Activated naive CD4-positive, alpha-beta T cell treated with anti-CD3 and anti-CD28 coated beads for 36 hours (primary cell): ENCODE data around the gene HYOU1. TPM values are rescaled to one million over a fixed set of nuclear protein-coding genes. Genes with fewer than 3 reads are reported as not detected.
"Not testable (repeated sequence)": the region's sequence is repeated elsewhere in the genome, so short reads cannot be mapped to it uniquely, and the experiment has no call there.

Experiments used
- CTCF ChIA-PET: fragments of 350-600 bp; sonication (Branson Sonifier 250); formaldehyde crosslinking; loops from one replicate; lab custom pipeline; 2021; ENCODE audit warnings: antibody characterized with exemption; lab: Charles Lee
- DNase-seq: peaks from one replicate; pipeline ENCODE4 v3.0.0-alpha.2; 2020
- H3K27ac Mint-ChIP-seq: one replicate; pipeline ENCODE4 v1.8.0; 2021; ENCODE audit warnings: mild to moderate bottlenecking, mixed read lengths
- H3K27me3 Mint-ChIP-seq: one replicate; pipeline ENCODE4 v1.8.0; 2021; ENCODE audit warnings: low read depth, mixed read lengths
- H3K36me3 Mint-ChIP-seq: one replicate; pipeline ENCODE4 v1.8.0; 2021; ENCODE audit warnings: low read depth, mixed read lengths
- H3K4me1 Mint-ChIP-seq: one replicate; pipeline ENCODE4 v1.8.0; 2021; ENCODE audit warnings: low read depth, mixed read lengths
- H3K4me3 Mint-ChIP-seq: one replicate; pipeline ENCODE4 v1.8.0; 2021; ENCODE audit warnings: mild to moderate bottlenecking, moderate library complexity, mixed read lengths
- H3K9me3 Mint-ChIP-seq: one replicate; pipeline ENCODE4 v1.8.0; 2021; ENCODE audit warnings: mixed read lengths
- intact Hi-C: fragments of 100-400 bp; cut with micrococcal nuclease; formaldehyde crosslinking; loops from one replicate; pipeline ENCODE4 v1.15.1; 2023
- total RNA-seq, 2 experiments: library from RNA; stranded (reverse); gene quantifications; one replicate each; pipeline ENCODE4 v1.2.3, GENCODE V29; 2021

HYOU1 gene
- total RNA-seq, 2 experiments from 2014 or later, result 108 to 116 TPM

- CTCF ChIA-PET, result no interaction called here
- Mint-ChIP-seq H3K4me1 (peaks cover 48% of the 10 kb centered on the region), H3K27me3 (no peaks in the 10 kb centered on the region), H3K27ac (no peak overlapping the region), H3K9me3 (no peaks in the 10 kb centered on the region), H3K36me3 (peaks cover 27% of the 10 kb centered on the region), H3K4me3 (no peak overlapping the region)
- intact Hi-C loops, result no loop called here
- no peak for DNase-seq
Observed at GRCh38 chr11:119025978-119026766, 30.8 kb downstream of the HYOU1 start.

- Mint-ChIP-seq H3K4me3 (no peak overlapping the region), H3K27ac (peak overlapping the region; percentile 34), H3K4me1 (peaks cover 50% of the 10 kb centered on the region), H3K27me3 (no peaks in the 10 kb centered on the region), H3K9me3 (no peaks in the 10 kb centered on the region), H3K36me3 (peaks cover 29% of the 10 kb centered on the region)
- intact Hi-C loops, result no loop called here
- CTCF ChIA-PET, result interaction anchor here (0.7 kb wide), 1 partner anchor 42 kb away, joined by 3 read pairs; no protein-coding TSS in a partner anchor
- DNase-seq, result no peak
Observed at GRCh38 chr11:119025541-119025940, 31.5 kb downstream of the HYOU1 start.

- CTCF ChIA-PET, result interaction anchor here (0.7 to 1.3 kb wide), 2 partner anchors 31 to 41 kb away, joined by 3 to 4 read pairs; partner anchors contain the start of gene HYOU1
Observed at GRCh38 chr11:119025099-119025473, 31.9 kb downstream of the HYOU1 start.

GRCh38 chr11:119024430-119025098 is 32.4 kb downstream of the HYOU1 start:
- intact Hi-C loops, result no loop called here
- CTCF ChIA-PET, result interaction anchor here (1.3 kb wide), 1 partner anchor 32 kb away, joined by 4 read pairs; the partner anchor contains the start of gene HYOU1
- no peaks in the 10 kb centered on the region for H3K9me3 Mint-ChIP-seq
- H3K4me1 Mint-ChIP-seq, result peaks cover 56% of the 10 kb centered on the region
- no peaks in the 10 kb centered on the region for H3K27me3 Mint-ChIP-seq
- H3K4me3 Mint-ChIP-seq, result no peak overlapping the region
- peaks cover 32% of the 10 kb centered on the region for H3K36me3 Mint-ChIP-seq
- DNase-seq, result no peak
- peak overlapping the region; percentile 57 for H3K27ac Mint-ChIP-seq

More at GRCh38 chr11:119025099-119025473, 31.9 kb downstream of the HYOU1 start:
- Mint-ChIP-seq H3K27me3 (no peaks in the 10 kb centered on the region), H3K4me3 (no peak overlapping the region), H3K36me3 (peaks cover 30% of the 10 kb centered on the region), H3K27ac (peak overlapping the region; percentile 34), H3K9me3 (no peaks in the 10 kb centered on the region), H3K4me1 (peaks cover 55% of the 10 kb centered on the region)
- intact Hi-C loops, result no loop called here
- DNase-seq, result no peak

- CTCF ChIA-PET, result interaction anchor here (1.3 to 1.4 kb wide), 2 partner anchors 33 to 80 kb away, joined by 4 to 6 read pairs; partner anchors contain the start of gene HYOU1
- H3K9me3 Mint-ChIP-seq, result no peaks in the 10 kb centered on the region
- peaks cover 50% of the 10 kb centered on the region for H3K4me1 Mint-ChIP-seq
Observed at GRCh38 chr11:119023741-119024140, 33.3 kb downstream of the HYOU1 start.

GRCh38 chr11:119021631-119022030 is 35.4 kb downstream of the HYOU1 start:
- no peak for DNase-seq
- Mint-ChIP-seq H3K9me3 (no peaks in the 10 kb centered on the region), H3K27ac (peak overlapping the region; percentile 3), H3K4me1 (peaks cover 45% of the 10 kb centered on the region), H3K4me3 (no peak overlapping the region), H3K27me3 (no peaks in the 10 kb centered on the region), H3K36me3 (peaks cover 47% of the 10 kb centered on the region)
- CTCF ChIA-PET, result no interaction called here
- intact Hi-C loops, result no loop called here

More at GRCh38 chr11:119023741-119024140, 33.3 kb downstream of the HYOU1 start:
- no peak overlapping the region for H3K4me3 Mint-ChIP-seq
- peaks cover 30% of the 10 kb centered on the region for H3K36me3 Mint-ChIP-seq
- intact Hi-C loops, result no loop called here
- no peak for DNase-seq
- H3K27ac Mint-ChIP-seq, result peak overlapping the region; percentile 57
- no peaks in the 10 kb centered on the region for H3K27me3 Mint-ChIP-seq

GRCh38 chr11:119019996-119020395 is 37.0 kb downstream of the HYOU1 start:
- CTCF ChIA-PET, result interaction anchor here (0.7 to 1.6 kb wide), 3 partner anchors 11 to 22 kb away, joined by 3 to 5 read pairs (median 3); partner anchors contain the start of genes CENATAC and SLC37A4
- H3K4me1 Mint-ChIP-seq, result peaks cover 62% of the 10 kb centered on the region

GRCh38 chr11:119018074-119018938 is 38.7 kb downstream of the HYOU1 start, which contains the start of the genes RPS25 and TRAPPC4:
TSS of gene RPS25 (minus strand) at chr11:119018343. CDS start at chr11:119018284, 59 bp downstream.
TSS of gene TRAPPC4 (plus strand) at chr11:119018766. CDS start at chr11:119018796, 30 bp downstream.
- Mint-ChIP-seq H3K9me3 (no peaks in the 10 kb centered on the region), H3K27ac (peak within 1 kb of the TSS; percentile 99), H3K36me3 (peaks cover 67% of the 10 kb centered on the region), H3K4me1 (peaks cover 59% of the 10 kb centered on the region), H3K4me3 (peak within 1 kb of the TSS; percentile 98), H3K27me3 (no peaks in the 10 kb centered on the region)
- DNase-seq, result peak; percentile 98
- intact Hi-C loops, result loop anchor here (1.0 to 10.0 kb wide), 13 partner anchors 12 to 614 kb away; partner anchors contain the start of genes ARCN1, ATP5MG, C2CD2L and DDX6
- CTCF ChIA-PET, result interaction anchor here (1.2 to 1.3 kb wide), 2 partner anchors 13 to 329 kb away, joined by 3 to 5 read pairs; partner anchors contain the start of gene SLC37A4

More at GRCh38 chr11:119019996-119020395, 37.0 kb downstream of the HYOU1 start:
- DNase-seq, result no peak
- H3K4me3 Mint-ChIP-seq, result peak overlapping the region; percentile 98
- H3K27ac Mint-ChIP-seq, result peak overlapping the region; percentile 99
- no peaks in the 10 kb centered on the region for H3K9me3 Mint-ChIP-seq
- intact Hi-C loops, result loop anchor here (2.0 to 10.0 kb wide), 4 partner anchors 91 to 615 kb away; partner anchors contain the start of genes ARCN1, ATP5MG and TMEM25
- peaks cover 59% of the 10 kb centered on the region for H3K36me3 Mint-ChIP-seq
- no peaks in the 10 kb centered on the region for H3K27me3 Mint-ChIP-seq

- H3K4me1 Mint-ChIP-seq, result peaks cover 54% of the 10 kb centered on the region
- H3K36me3 Mint-ChIP-seq, result peaks cover 69% of the 10 kb centered on the region
- H3K27me3 Mint-ChIP-seq, DNase-seq, H3K9me3 Mint-ChIP-seq: not testable (repeated sequence)
- H3K4me3 Mint-ChIP-seq, result peak overlapping the region; percentile 98
- intact Hi-C loops, result loop anchor here (10.0 kb wide), 1 partner anchor 613 kb away; the partner anchor contains the start of gene ATP5MG
- H3K27ac Mint-ChIP-seq, result peak overlapping the region; percentile 99
- CTCF ChIA-PET, result interaction anchor here (0.9 to 1.8 kb wide), 2 partner anchors 13 to 19 kb away, joined by 4 to 6 read pairs; partner anchors contain the start of gene CENATAC
Observed at GRCh38 chr11:119017377-119017776, 39.6 kb downstream of the HYOU1 start.

- peaks cover 64% of the 10 kb centered on the region for H3K36me3 Mint-ChIP-seq
- no peaks in the 10 kb centered on the region for H3K27me3 Mint-ChIP-seq
- H3K27ac Mint-ChIP-seq, result peak overlapping the region; percentile 99
- no peak for DNase-seq
- peak overlapping the region; percentile 98 for H3K4me3 Mint-ChIP-seq
- intact Hi-C loops, result loop anchor here (10.0 kb wide), 1 partner anchor 612 kb away; the partner anchor contains the start of gene ATP5MG
- CTCF ChIA-PET, result interaction anchor here (0.9 to 1.8 kb wide), 5 partner anchors 12 to 413 kb away, joined by 4 to 6 read pairs (median 4); partner anchors contain the start of gene CENATAC
- no peaks in the 10 kb centered on the region for H3K9me3 Mint-ChIP-seq
- peaks cover 48% of the 10 kb centered on the region for H3K4me1 Mint-ChIP-seq
Observed at GRCh38 chr11:119016216-119017009, 40.6 kb downstream of the HYOU1 start.
